Osteocyte (in vitro differentiated cells): ENCODE data around the gene THNSL1. TPM values are rescaled to one million over a fixed set of nuclear protein-coding genes. Genes with fewer than 3 reads are reported as not detected.

Experiments used
- DNase-seq: peaks from one replicate; pipeline ENCODE4 v3.0.0; 2021; ENCODE audit warnings: mixed read lengths; ENCODE audit not compliant: unreplicated experiment; ENCODE audit errors: extremely low spot score
- H3K27ac Mint-ChIP-seq: one replicate; pipeline ENCODE4 v1.8.0; 2021; ENCODE audit warnings: mild to moderate bottlenecking, mixed read lengths; ENCODE audit not compliant: unreplicated experiment
- H3K27me3 Mint-ChIP-seq: one replicate; pipeline ENCODE4 v1.8.0; 2021; ENCODE audit warnings: mixed read lengths; ENCODE audit not compliant: unreplicated experiment
- H3K36me3 Mint-ChIP-seq: one replicate; pipeline ENCODE4 v1.8.0; 2021; ENCODE audit warnings: mixed read lengths; ENCODE audit not compliant: unreplicated experiment
- H3K4me1 Mint-ChIP-seq: one replicate; pipeline ENCODE4 v1.8.0; 2021; ENCODE audit warnings: mixed read lengths; ENCODE audit not compliant: unreplicated experiment
- H3K4me3 Mint-ChIP-seq: one replicate; pipeline ENCODE4 v1.8.0; 2021; ENCODE audit warnings: mild to moderate bottlenecking, moderate library complexity, mixed read lengths; ENCODE audit not compliant: unreplicated experiment
- H3K9me3 Mint-ChIP-seq: one replicate; pipeline ENCODE4 v1.8.0; 2021; ENCODE audit warnings: mixed read lengths; ENCODE audit not compliant: unreplicated experiment
- total RNA-seq: library from RNA; stranded (reverse); gene quantifications from 2 replicates; pipeline ENCODE4 v1.2.1, GENCODE V29; 2021
- TF ChIP-seq, protein P1 (sequence below): fragments of 200-600 bp; sonication (generic); IDR thresholded peaks from 2 replicates; pipeline ENCODE4 v1.5.0; 2021; ENCODE audit warnings: antibody characterized with exemption, mild to moderate bottlenecking, moderate library complexity

THNSL1 gene
- total RNA-seq, 1 donor from 2014 or later: 5.0 TPM

DNA sequence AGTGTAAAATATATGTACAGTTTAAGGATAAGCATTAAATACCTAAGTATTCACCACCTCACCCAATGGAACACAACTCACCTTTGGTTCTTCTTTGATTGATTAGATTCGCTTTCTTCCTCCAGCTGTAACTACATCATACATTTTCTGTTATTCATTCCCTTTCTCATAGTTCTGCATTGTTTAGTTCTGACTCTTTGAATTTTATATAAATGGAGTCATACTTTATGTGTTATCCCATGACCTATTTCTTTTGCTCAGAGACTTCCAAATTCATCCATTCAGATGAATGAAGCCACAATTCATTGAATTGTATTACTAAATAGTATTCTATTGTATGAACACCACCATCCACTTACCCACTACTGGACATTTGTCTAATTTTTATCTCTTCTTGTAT lies 12.3 kb downstream of the THNSL1 start:
- Mint-ChIP-seq H3K4me3 (no peak overlapping the region), H3K9me3 (peaks cover 4% of the 10 kb centered on the region), H3K27me3 (no peaks in the 10 kb centered on the region)

DNA sequence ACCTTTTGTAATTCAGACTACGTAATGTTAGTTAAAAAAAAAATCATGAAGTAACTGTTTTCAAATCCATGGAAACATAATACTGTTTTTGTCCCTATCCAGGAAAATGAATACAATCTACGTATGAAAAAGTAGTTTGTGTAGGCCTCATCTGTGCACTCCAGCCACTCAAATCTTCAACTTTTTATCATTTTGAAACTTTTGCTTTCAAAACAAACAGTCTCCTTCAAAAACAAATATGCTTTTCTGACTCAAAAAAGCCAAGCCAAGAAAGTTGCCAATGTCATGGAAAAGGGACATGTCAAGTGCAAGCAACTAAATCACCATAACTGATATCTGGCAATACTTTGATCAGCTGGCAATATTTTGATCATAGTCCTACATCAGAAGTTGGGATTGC lies 13.1 kb downstream of the THNSL1 start:
- H3K4me3 Mint-ChIP-seq: no peak overlapping the region
- no peak overlapping the region for H3K27ac Mint-ChIP-seq

More for the DNA sequence above, 12.3 kb downstream of the THNSL1 start:
- H3K4me1 Mint-ChIP-seq: peaks cover 31% of the 10 kb centered on the region
- H3K27ac Mint-ChIP-seq: no peak overlapping the region
- DNase-seq: no peak
- TF ChIP-seq, protein P1, sequence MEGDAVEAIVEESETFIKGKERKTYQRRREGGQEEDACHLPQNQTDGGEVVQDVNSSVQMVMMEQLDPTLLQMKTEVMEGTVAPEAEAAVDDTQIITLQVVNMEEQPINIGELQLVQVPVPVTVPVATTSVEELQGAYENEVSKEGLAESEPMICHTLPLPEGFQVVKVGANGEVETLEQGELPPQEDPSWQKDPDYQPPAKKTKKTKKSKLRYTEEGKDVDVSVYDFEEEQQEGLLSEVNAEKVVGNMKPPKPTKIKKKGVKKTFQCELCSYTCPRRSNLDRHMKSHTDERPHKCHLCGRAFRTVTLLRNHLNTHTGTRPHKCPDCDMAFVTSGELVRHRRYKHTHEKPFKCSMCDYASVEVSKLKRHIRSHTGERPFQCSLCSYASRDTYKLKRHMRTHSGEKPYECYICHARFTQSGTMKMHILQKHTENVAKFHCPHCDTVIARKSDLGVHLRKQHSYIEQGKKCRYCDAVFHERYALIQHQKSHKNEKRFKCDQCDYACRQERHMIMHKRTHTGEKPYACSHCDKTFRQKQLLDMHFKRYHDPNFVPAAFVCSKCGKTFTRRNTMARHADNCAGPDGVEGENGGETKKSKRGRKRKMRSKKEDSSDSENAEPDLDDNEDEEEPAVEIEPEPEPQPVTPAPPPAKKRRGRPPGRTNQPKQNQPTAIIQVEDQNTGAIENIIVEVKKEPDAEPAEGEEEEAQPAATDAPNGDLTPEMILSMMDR: no peak
- H3K36me3 Mint-ChIP-seq: peaks cover 7% of the 10 kb centered on the region

DNA sequence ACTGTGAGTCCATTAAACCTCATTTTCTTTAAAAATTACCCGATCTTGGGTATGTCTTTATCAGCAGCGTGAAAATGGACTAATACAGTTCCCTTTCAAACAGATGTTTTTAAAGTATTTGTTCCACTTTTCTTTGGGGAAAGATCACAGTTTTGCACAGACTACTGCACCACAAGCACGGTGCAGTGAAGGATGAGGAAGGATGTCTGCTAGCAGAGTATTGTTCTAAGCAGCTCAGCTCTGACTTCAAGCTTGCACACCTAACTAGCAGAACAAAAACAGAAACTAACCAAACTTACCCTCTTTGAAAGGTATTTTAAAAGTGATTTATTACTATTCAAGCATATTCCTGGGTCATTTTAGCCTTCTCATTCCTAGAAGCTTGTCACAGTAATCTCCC lies 20.0 kb downstream of the THNSL1 start:
- no peak for DNase-seq
- Mint-ChIP-seq H3K27ac (no peak overlapping the region), H3K4me1 (no peaks in the 10 kb centered on the region), H3K4me3 (no peak overlapping the region), H3K27me3 (peaks cover 18% of the 10 kb centered on the region), H3K36me3 (no peaks in the 10 kb centered on the region), H3K9me3 (peaks cover 3% of the 10 kb centered on the region)
- TF ChIP-seq, protein P1: no peak

More for the DNA sequence above, 13.1 kb downstream of the THNSL1 start:
- Mint-ChIP-seq H3K9me3 (peaks cover 6% of the 10 kb centered on the region), H3K36me3 (peaks cover 7% of the 10 kb centered on the region), H3K27me3 (no peaks in the 10 kb centered on the region), H3K4me1 (peaks cover 22% of the 10 kb centered on the region)
- TF ChIP-seq, protein P1: no peak
- no peak for DNase-seq

DNA sequence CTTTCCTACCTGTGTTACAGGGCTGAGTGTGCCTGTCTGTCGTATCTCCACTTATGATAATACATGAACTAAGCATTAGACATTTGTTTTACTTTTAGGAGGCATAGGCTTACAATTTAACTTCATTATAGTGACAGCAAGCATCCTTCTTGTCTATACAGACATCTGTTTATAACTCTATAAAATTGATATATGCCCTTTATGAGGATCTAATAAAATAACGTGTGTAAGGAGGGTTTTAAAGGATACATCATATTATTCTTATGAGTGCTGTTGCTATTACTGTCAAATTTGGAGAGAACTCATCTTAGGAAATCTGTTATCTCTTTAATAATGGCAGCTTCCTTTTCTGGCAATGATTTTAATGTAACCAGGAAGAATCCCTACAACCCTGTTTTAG lies 21.9 kb downstream of the THNSL1 start:
- TF ChIP-seq, protein P1: no peak
- Mint-ChIP-seq H3K27ac (no peak overlapping the region), H3K9me3 (peaks cover 3% of the 10 kb centered on the region), H3K4me1 (no peaks in the 10 kb centered on the region), H3K27me3 (peaks cover 24% of the 10 kb centered on the region), H3K36me3 (no peaks in the 10 kb centered on the region), H3K4me3 (no peak overlapping the region)
- no peak for DNase-seq

DNA sequence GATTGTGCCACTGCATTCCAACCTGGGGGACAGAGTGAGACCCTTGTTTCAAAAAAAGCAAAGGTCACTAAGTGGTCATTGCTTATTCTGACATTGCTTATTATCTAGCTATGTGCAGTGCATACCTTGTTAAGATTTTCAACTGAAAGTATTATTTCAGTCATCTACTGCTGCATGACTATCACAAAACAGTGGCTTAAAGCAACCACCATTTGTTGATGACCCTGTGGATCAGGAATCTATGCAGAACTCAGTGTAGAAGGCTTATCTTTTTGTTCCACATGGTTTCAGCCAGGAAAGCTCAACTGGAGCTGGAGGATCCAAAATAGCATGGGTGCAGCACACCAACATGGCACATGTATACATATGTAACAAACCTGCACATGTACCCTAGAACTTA lies 23.1 kb downstream of the THNSL1 start:
- peaks cover under 1% of the 10 kb centered on the region for H3K9me3 Mint-ChIP-seq
- no peak overlapping the region for H3K4me3 Mint-ChIP-seq
- peaks cover 25% of the 10 kb centered on the region for H3K27me3 Mint-ChIP-seq
- H3K36me3 Mint-ChIP-seq: no peaks in the 10 kb centered on the region
- H3K4me1 Mint-ChIP-seq: no peaks in the 10 kb centered on the region
- H3K27ac Mint-ChIP-seq: no peak overlapping the region
- no peak for DNase-seq
- TF ChIP-seq, protein P1: no peak
